Panc1 (cell line): ENCODE measurements around the gene SUGP1. TPM values are rescaled to one million over a fixed set of nuclear protein-coding genes. Genes with fewer than 3 reads are reported as not detected.
A peak's percentile ranks its signal among the peaks of the same experiment; 100 is the strongest.

ENCODE experiments used
- ATAC-seq: fragments of 200-7000 bp; cut with Tn5 transposase; 2 replicates; pipeline ENCODE4 v1.9.1; 2020; ENCODE audit warnings: mild to moderate bottlenecking, moderate library complexity
- BruUV-seq: library from RNA; stranded (reverse); fragments of 400-500 nt; replicated peaks from 2 replicates; lab custom pipeline; 2021; lab: Mats Ljungman, UMichigan
- CTCF ChIA-PET: fragments of 300-600 bp; sonication (Branson Sonifier 250); formaldehyde crosslinking; loops from one replicate; lab custom pipeline; 2022; ENCODE audit warnings: antibody characterized with exemption; lab: Charles Lee
- POLR2A ChIA-PET: fragments of 300-600 bp; sonication (Branson Sonifier 250); formaldehyde crosslinking; loops from one replicate; lab custom pipeline; 2022; ENCODE audit warnings: antibody characterized with exemption; lab: Charles Lee
- DNase-seq: peaks from one replicate; pipeline ENCODE4 v3.0.0-alpha.2; 2010; ENCODE audit warnings: low read depth, low spot score
- H3K27ac ChIP-seq: 2 replicates; pipeline ENCODE4 v1.5.1; 2011; ENCODE audit warnings: mild to moderate bottlenecking, low read length, inconsistent platforms
- H3K27me3 ChIP-seq: fragments of 200-500 bp; sonication (Bioruptor generic); 2 replicates; pipeline ENCODE4 v1.6.0; 2014; ENCODE audit warnings: low read length, inconsistent platforms; ENCODE audit not compliant: control insufficient read depth, insufficient read depth
- H3K36me3 ChIP-seq: fragments of 200-500 bp; sonication (Bioruptor generic); 2 replicates; pipeline ENCODE4 v1.5.1; 2014; ENCODE audit warnings: inconsistent platforms, mild to moderate bottlenecking, low read length, moderate library complexity; ENCODE audit not compliant: control insufficient read depth, insufficient read depth
- H3K4me1 ChIP-seq: 2 replicates; pipeline ENCODE4 v1.5.1; 2011; ENCODE audit warnings: inconsistent platforms, mild to moderate bottlenecking, low read length, moderate library complexity; ENCODE audit not compliant: control insufficient read depth, insufficient read depth
- H3K4me3 ChIP-seq, 2 experiments: 2 replicates each; pipeline ENCODE4 v1.5.1; 2011 to 2012; ENCODE audit warnings: low read depth in 2 of 2, low read length in 2 of 2, mild to moderate bottlenecking in 2 of 2, inconsistent platforms in 1 of 2, moderate library complexity in 1 of 2
- H3K9me3 ChIP-seq: fragments of 200-500 bp; sonication (Bioruptor generic); 2 replicates; pipeline ENCODE4 v1.5.1; 2014; ENCODE audit warnings: low read depth, mild to moderate bottlenecking, inconsistent platforms, low read length, moderate library complexity; ENCODE audit not compliant: control insufficient read depth, insufficient read depth
- CTCF ChIP-seq: fragments of 450-650 bp; IDR thresholded peaks from 2 replicates; pipeline ENCODE4 v1.5.1; 2017; ENCODE audit warnings: mild to moderate bottlenecking
- REST ChIP-seq, 2 experiments: IDR thresholded peaks; 2 replicates each; pipeline ENCODE4 v1.6.1; 2011 to 2012; ENCODE audit warnings: low read depth in 2 of 2, control low read depth in 1 of 2, low read length in 1 of 2, mild to moderate bottlenecking in 1 of 2, moderate library complexity in 1 of 2; ENCODE audit not compliant: insufficient read depth in 1 of 2
- SIN3A ChIP-seq: IDR thresholded peaks from 2 replicates; pipeline ENCODE4 v1.6.1; 2012; ENCODE audit warnings: low read depth, mild to moderate bottlenecking, low read length, moderate library complexity, borderline replicate concordance; ENCODE audit not compliant: insufficient read depth
- TCF7L2 ChIP-seq: IDR thresholded peaks from 2 replicates; pipeline ENCODE4 v1.6.1; 2011; ENCODE audit warnings: mild to moderate bottlenecking, low read depth, low read length, inconsistent platforms
- in situ Hi-C: cut with HindIII; loops from 2 replicates; pipeline ENCODE4 v1.10.0; 2016; ENCODE audit warnings: low sequenced_read_pairs, low pct_unique_long_range_greater_than_20kb
- intact Hi-C: fragments of 100-400 bp; cut with micrococcal nuclease; formaldehyde crosslinking; loops from one replicate; pipeline ENCODE4 v1.10.0; 2022; ENCODE audit not compliant: unreplicated experiment
- total RNA-seq: library from RNA; stranded (reverse); gene quantifications from one replicate; pipeline ENCODE4 v1.2.1, GENCODE V29; 2021; ENCODE audit not compliant: unreplicated experiment

Gene SUGP1
- total RNA-seq, 1 experiment from 2014 or later: 41.5 TPM

GRCh38 chr19:19319732-19320360 lies 463 bp downstream of the SUGP1 start:
- Histone ChIP-seq H3K36me3 (peaks cover 6% of the 10 kb centered on the region; the same call in 1 of the 2 replicates), H3K4me1 (peaks cover 5% of the 10 kb centered on the region; the same call in 1 of the 2 replicates), H3K27ac (peak overlapping the region; percentile 92), H3K27me3 (no peaks in the 10 kb centered on the region), H3K9me3 (no peaks in the 10 kb centered on the region), H3K4me3 (peak overlapping the region; percentile 91)
- no TSS peak for BruUV-seq
- DNase-seq: no peak
- intact Hi-C loops (no loop called here), in situ Hi-C loops (no loop called here)
- ChIA-PET POLR2A (no interaction called here), CTCF (no interaction called here)
- peak; percentile 2; the same call in 1 of the 2 replicates for ATAC-seq
- TF ChIP-seq SIN3A: no peak
- no peak for TF ChIP-seq TCF7L2
- TF ChIP-seq CTCF: no peak
- no peak for TF ChIP-seq REST (IDR thresholded peaks at IDR 0.05; ENCODE audit: insufficient read depth in 1 of 2, low read depth in 2 of 2, low read length in 1 of 2)

DNA sequence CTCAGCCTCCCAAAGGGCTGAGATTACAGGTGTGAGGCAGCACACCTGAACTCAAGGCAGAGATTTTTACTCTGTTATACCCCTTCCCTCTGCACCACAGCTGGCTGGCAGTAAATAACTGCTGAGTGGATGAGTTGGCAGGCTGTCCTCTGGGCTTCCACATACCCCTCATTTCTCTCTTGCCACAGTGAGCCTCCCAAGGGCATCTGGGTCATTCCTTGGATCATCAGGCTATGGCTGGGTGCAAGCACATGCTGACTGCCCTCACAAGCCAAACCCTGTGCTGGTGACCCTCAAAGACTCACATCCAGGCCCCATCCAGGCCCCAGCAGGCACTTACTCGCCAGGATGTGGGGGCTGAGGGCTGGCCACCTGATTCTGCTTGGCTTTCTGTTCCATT lies 4.2 kb downstream of the SUGP1 start:
- peaks cover 3% of the 10 kb centered on the region; the same call in 1 of the 2 replicates for H3K36me3 ChIP-seq
- no peak overlapping the region for H3K27ac ChIP-seq
- ChIA-PET POLR2A (no interaction called here), CTCF (interaction anchor here (0.6 kb wide), 1 partner anchor 17 kb away, joined by 3 read pairs; no protein-coding TSS in a partner anchor)
- no peak for ATAC-seq
- intact Hi-C loops: no loop called here
- DNase-seq: no peak
- no peak for TF ChIP-seq REST (IDR thresholded peaks at IDR 0.05; ENCODE audit: insufficient read depth in 1 of 2, low read depth in 2 of 2, low read length in 1 of 2)
- H3K4me1 ChIP-seq: peaks cover 5% of the 10 kb centered on the region; the same call in 1 of the 2 replicates
- no peaks in the 10 kb centered on the region for H3K9me3 ChIP-seq
- BruUV-seq: no TSS peak
- no peak overlapping the region for H3K4me3 ChIP-seq
- in situ Hi-C loops: no loop called here
- H3K27me3 ChIP-seq: no peaks in the 10 kb centered on the region
